Endodermal cell (in vitro differentiated cells): ENCODE data around the gene PECR. TPM values are rescaled to one million over a fixed set of nuclear protein-coding genes. Genes with fewer than 3 reads are reported as not detected.

Source experiments
- DNase-seq: peaks from one replicate; pipeline ENCODE4 v3.0.0-alpha.2; 2017
- H3K27ac ChIP-seq: 2 replicates; pipeline ENCODE4 v1.5.1; 2013; ENCODE audit warnings: mild to moderate bottlenecking, low read depth, low read length, moderate library complexity
- H3K27me3 ChIP-seq: 2 replicates; pipeline ENCODE4 v1.6.1; 2013; ENCODE audit warnings: mild to moderate bottlenecking, low read length, moderate library complexity; ENCODE audit not compliant: insufficient read depth, control insufficient read depth, poor library complexity, severe bottlenecking
- H3K36me3 ChIP-seq: 2 replicates; pipeline ENCODE4 v1.7.0; 2013; ENCODE audit warnings: mild to moderate bottlenecking, low read length, moderate library complexity; ENCODE audit not compliant: control insufficient read depth, insufficient read depth
- H3K4me1 ChIP-seq: one replicate; pipeline ENCODE4 v1.7.0; 2013; ENCODE audit warnings: low read length; ENCODE audit not compliant: control insufficient read depth, insufficient read depth
- H3K4me3 ChIP-seq: 2 replicates; pipeline ENCODE4 v1.5.1; 2013; ENCODE audit warnings: mild to moderate bottlenecking, low read length, moderate library complexity
- H3K9ac ChIP-seq: 2 replicates; pipeline ENCODE4 v1.6.1; 2013; ENCODE audit warnings: mild to moderate bottlenecking, low read length, moderate library complexity; ENCODE audit not compliant: poor library complexity, severe bottlenecking; ENCODE audit errors: extremely low read depth
- H3K9me3 ChIP-seq: 2 replicates; pipeline ENCODE4 v1.6.1; 2013; ENCODE audit warnings: mild to moderate bottlenecking, low read length, moderate library complexity; ENCODE audit not compliant: control insufficient read depth
- H3K27ac Mint-ChIP-seq: 2 replicates; pipeline ENCODE4 v1.8.0; 2020; ENCODE audit warnings: mixed read lengths
- H3K27me3 Mint-ChIP-seq: 2 replicates; pipeline ENCODE4 v1.8.0; 2021; ENCODE audit warnings: mild to moderate bottlenecking, mixed read lengths; ENCODE audit not compliant: insufficient read depth
- H3K36me3 Mint-ChIP-seq: 2 replicates; pipeline ENCODE4 v1.8.0; 2020; ENCODE audit warnings: low read depth, mixed read lengths
- H3K4me1 Mint-ChIP-seq: 2 replicates; pipeline ENCODE4 v1.8.0; 2020; ENCODE audit warnings: mixed read lengths
- H3K4me3 Mint-ChIP-seq: 2 replicates; pipeline ENCODE4 v1.8.0; 2020; ENCODE audit warnings: mild to moderate bottlenecking, moderate library complexity, mixed read lengths
- H3K9me3 Mint-ChIP-seq: 2 replicates; pipeline ENCODE4 v1.8.0; 2020; ENCODE audit warnings: mild to moderate bottlenecking, mixed read lengths
- CTCF ChIP-seq: fragments of 200-600 bp; sonication (generic); conservative IDR thresholded peaks from 2 replicates; pipeline ENCODE4 v1.5.0; 2021; ENCODE audit warnings: antibody characterized with exemption, mild to moderate bottlenecking
- WGBS, 2 experiments: methylation state at CpG; one replicate each; pipeline versions ENCODE4 v1.1.5 to v1.1.7; 2013; ENCODE audit warnings: missing lambda C conversion rate in 2 of 2, mixed read lengths in 1 of 2; ENCODE audit not compliant: insufficient coverage in 1 of 2, insufficient read length in 1 of 2; 5-methylcytosine and 5-hydroxymethylcytosine counted together
- total RNA-seq, 2 donors: library from RNA; stranded (reverse); fragmentation: NEBNext Ultra II Directional in 1 of 2; extraction: Animal tissue kit (Norgen Biotek cat#: 25700) in 1 of 2; gene quantifications; 2 replicates in 1 of 2; 3 replicates in 1 of 2; pipeline ENCODE4 v1.2.1, GENCODE V29; 2021

PECR gene
- total RNA-seq, 2 donors from 2014 or later: 12.5 to 17.0 TPM

- Mint-ChIP-seq H3K36me3 (peaks cover 68% of the 10 kb centered on the region), H3K4me1 (peaks cover 49% of the 10 kb centered on the region), H3K27me3 (no peaks in the 10 kb centered on the region), H3K9me3 (no peaks in the 10 kb centered on the region), H3K27ac (peak overlapping the region; percentile 18), H3K4me3 (no peak overlapping the region)
- H3K4me1 ChIP-seq: peaks cover 9% of the 10 kb centered on the region
- no peak overlapping the region for H3K9ac ChIP-seq
- DNase-seq: no peak
- H3K36me3 ChIP-seq: peaks cover 71% of the 10 kb centered on the region
- H3K4me3 ChIP-seq: peak overlapping the region; percentile 89
- 90 to 96% methylated on average over 3 to 4 of the region's 4 CpGs for WGBS, 2 experiments
- no peak for TF ChIP-seq CTCF
- H3K9me3 ChIP-seq: no peaks in the 10 kb centered on the region
- no peak overlapping the region for H3K27ac ChIP-seq
- H3K27me3 ChIP-seq: no peaks in the 10 kb centered on the region
Observed at GRCh38 chr2:216112926-216113325, 31.3 kb upstream of the PECR start.

- peak overlapping the region; percentile 73 for H3K27ac Mint-ChIP-seq
- TF ChIP-seq CTCF: peak; percentile 17
- DNase-seq: peak; percentile 13
- peak overlapping the region; percentile 89 for H3K4me3 ChIP-seq
- no peaks in the 10 kb centered on the region for H3K9me3 Mint-ChIP-seq
- H3K27ac ChIP-seq: no peak overlapping the region
- H3K9ac ChIP-seq: no peak overlapping the region
- H3K27me3 Mint-ChIP-seq: no peaks in the 10 kb centered on the region
- H3K36me3 ChIP-seq: peaks cover 53% of the 10 kb centered on the region
- H3K4me1 ChIP-seq: peaks cover 9% of the 10 kb centered on the region
- H3K27me3 ChIP-seq: no peaks in the 10 kb centered on the region
- peaks cover 50% of the 10 kb centered on the region for H3K36me3 Mint-ChIP-seq
- H3K4me3 Mint-ChIP-seq: peak overlapping the region; percentile 99
- H3K9me3 ChIP-seq: no peaks in the 10 kb centered on the region
- WGBS, 2 experiments: 86 to 91% methylated on average over 6 to 7 of the region's 7 CpGs
- peaks cover 54% of the 10 kb centered on the region for H3K4me1 Mint-ChIP-seq
Observed at GRCh38 chr2:216111122-216111521, 29.5 kb upstream of the PECR start.

GRCh38 chr2:216110620-216111019, 29.0 kb upstream of the PECR start:
- Mint-ChIP-seq H3K9me3 (no peaks in the 10 kb centered on the region), H3K36me3 (peaks cover 46% of the 10 kb centered on the region)
- H3K9ac ChIP-seq: peak overlapping the region; percentile 79

More at GRCh38 chr2:216110620-216111019, 29.0 kb upstream of the PECR start:
- no peaks in the 10 kb centered on the region for H3K27me3 Mint-ChIP-seq
- Histone ChIP-seq H3K27ac (no peak overlapping the region), H3K36me3 (peaks cover 48% of the 10 kb centered on the region), H3K9me3 (no peaks in the 10 kb centered on the region), H3K4me3 (peak overlapping the region; percentile 89), H3K27me3 (no peaks in the 10 kb centered on the region), H3K4me1 (peaks cover 9% of the 10 kb centered on the region)
- peaks cover 54% of the 10 kb centered on the region for H3K4me1 Mint-ChIP-seq
- DNase-seq: no peak
- no peak for TF ChIP-seq CTCF
- H3K27ac Mint-ChIP-seq: peak overlapping the region; percentile 73
- WGBS, 2 experiments: no CpG with 5 or more reads among the region's 1 CpG
- H3K4me3 Mint-ChIP-seq: peak overlapping the region; percentile 99
